IMR-90 (cell line): ENCODE results near the gene COTL1. TPM values are rescaled to one million over a fixed set of nuclear protein-coding genes. Genes with fewer than 3 reads are reported as not detected.

ENCODE experiments used
- ATAC-seq: fragments of 200-7000 bp; cut with Tn5 transposase; 2 replicates; pipeline ENCODE4 v1.9.1; 2020; ENCODE audit warnings: low read depth, mild to moderate bottlenecking, moderate library complexity
- BruUV-seq: library from RNA; stranded (reverse); fragments of 400-500 nt; replicated peaks from 2 replicates; lab custom pipeline; 2021; lab: Mats Ljungman, UMichigan
- CTCF ChIA-PET: fragments of 300-600 bp; formaldehyde crosslinking; extraction: SDS; loops from one replicate; lab custom pipeline; 2021; ENCODE audit warnings: antibody characterized with exemption; lab: Yijun Ruan, JAX
- POLR2A ChIA-PET: fragments of 300-600 bp; sonication (Branson Sonifier 250); formaldehyde crosslinking; loops from one replicate; lab custom pipeline; 2022; ENCODE audit warnings: antibody characterized with exemption; ENCODE audit not compliant: unreplicated experiment; lab: Charles Lee
- DNase-seq: peaks from one replicate; pipeline ENCODE4 v3.0.0; 2013
- H2AFZ ChIP-seq: replicated peaks from 2 replicates; pipeline ENCODE3; 2013; ENCODE audit warnings: low read length, mild to moderate bottlenecking; ENCODE audit not compliant: poor library complexity
- H2AK5ac ChIP-seq: 2 replicates; pipeline ENCODE4 v1.6.1; 2013; ENCODE audit warnings: low read depth, low read length, inconsistent platforms
- H2AK9ac ChIP-seq: replicated peaks from 2 replicates; pipeline ENCODE3; 2013; ENCODE audit warnings: mild to moderate bottlenecking, low read depth, low read length, moderate library complexity; ENCODE audit not compliant: poor library complexity
- H2BK120ac ChIP-seq: 2 replicates; pipeline ENCODE4 v1.6.1; 2013; ENCODE audit warnings: low read depth, low read length, inconsistent platforms
- H2BK15ac ChIP-seq: 3 replicates; pipeline ENCODE4 v1.6.1; 2013; ENCODE audit warnings: low read depth, low read length, inconsistent platforms
- H2BK20ac ChIP-seq: 2 replicates; pipeline ENCODE4 v1.6.1; 2013; ENCODE audit warnings: low read depth, mild to moderate bottlenecking, inconsistent platforms, low read length, moderate library complexity
- H2BK5ac ChIP-seq: 2 replicates; pipeline ENCODE4 v1.6.1; 2013; ENCODE audit warnings: mild to moderate bottlenecking, low read depth, low read length, inconsistent platforms; ENCODE audit not compliant: poor library complexity, severe bottlenecking
- H3K14ac ChIP-seq: replicated peaks from 2 replicates; pipeline ENCODE4 v1.6.1; 2013; ENCODE audit warnings: low read depth, low read length, inconsistent platforms
- H3K18ac ChIP-seq: 2 replicates; pipeline ENCODE4 v1.6.1; 2013; ENCODE audit warnings: low read depth, low read length, control low read depth
- H3K23ac ChIP-seq: 2 replicates; pipeline ENCODE4 v1.6.1; 2013; ENCODE audit warnings: low read depth, low read length, inconsistent platforms
- H3K27ac ChIP-seq: 2 replicates; pipeline ENCODE4 v1.5.1; 2013; ENCODE audit warnings: mild to moderate bottlenecking, control low read depth, low read length; ENCODE audit not compliant: insufficient read depth
- H3K27me3 ChIP-seq: 2 replicates; pipeline ENCODE4 v1.6.1; 2013; ENCODE audit warnings: low read length; ENCODE audit not compliant: control insufficient read depth, insufficient read depth
- H3K36me3 ChIP-seq: 2 replicates; pipeline ENCODE4 v1.6.1; 2013; ENCODE audit warnings: low read length, mixed read lengths; ENCODE audit not compliant: control insufficient read depth, insufficient read depth
- H3K4ac ChIP-seq: 2 replicates; pipeline ENCODE4 v1.6.1; 2013; ENCODE audit warnings: low read depth, low read length, inconsistent platforms
- H3K4me1 ChIP-seq: 2 replicates; pipeline ENCODE4 v1.6.1; 2013; ENCODE audit warnings: low read length, mixed read lengths; ENCODE audit not compliant: control insufficient read depth, insufficient read depth
- H3K4me2 ChIP-seq: 2 replicates; pipeline ENCODE4 v1.6.1; 2013; ENCODE audit warnings: low read depth, mild to moderate bottlenecking, control low read depth, low read length, moderate library complexity
- H3K4me3 ChIP-seq: 2 replicates; pipeline ENCODE4 v1.5.1; 2013; ENCODE audit warnings: low read depth, mild to moderate bottlenecking, control low read depth, low read length, moderate library complexity; ENCODE audit not compliant: insufficient read depth
- H3K56ac ChIP-seq: 2 replicates; pipeline ENCODE4 v1.6.1; 2013; ENCODE audit warnings: low read length, inconsistent platforms; ENCODE audit not compliant: insufficient read depth; ENCODE audit errors: extremely low read depth
- H3K79me1 ChIP-seq, 2 experiments: 2 replicates each; pipeline ENCODE4 v1.6.1; 2013; ENCODE audit warnings: low read length in 2 of 2, inconsistent platforms in 1 of 2, low read depth in 1 of 2
- H3K9ac ChIP-seq: 2 replicates; pipeline ENCODE4 v1.6.1; 2013; ENCODE audit warnings: low read depth, low read length, control low read depth
- H3K9me1 ChIP-seq: 2 replicates; pipeline ENCODE4 v1.6.1; 2013; ENCODE audit warnings: low read length, inconsistent platforms; ENCODE audit not compliant: insufficient read depth
- H3K9me3 ChIP-seq: 2 replicates; pipeline ENCODE4 v1.6.1; 2013; ENCODE audit warnings: low read length; ENCODE audit not compliant: control insufficient read depth, insufficient read depth
- H4K20me1 ChIP-seq: 2 replicates; pipeline ENCODE4 v1.6.1; 2013; ENCODE audit warnings: low read length, inconsistent platforms; ENCODE audit not compliant: insufficient read depth
- H4K5ac ChIP-seq: 2 replicates; pipeline ENCODE4 v1.6.1; 2013; ENCODE audit warnings: mild to moderate bottlenecking, low read depth, low read length, control low read depth
- H4K8ac ChIP-seq, 2 experiments: 2 replicates each; pipeline ENCODE4 v1.6.1; 2013; ENCODE audit warnings: low read depth in 2 of 2, low read length in 2 of 2, control low read depth in 1 of 2, inconsistent platforms in 1 of 2
- H4K91ac ChIP-seq: 2 replicates; pipeline ENCODE4 v1.6.1; 2013; ENCODE audit warnings: low read depth, low read length, inconsistent platforms; ENCODE audit not compliant: insufficient read depth
- BHLHE40 ChIP-seq: fragments of 150-350 bp; IDR thresholded peaks from 2 replicates; pipeline ENCODE4 v1.6.1; 2016; ENCODE audit warnings: mild to moderate bottlenecking, low read depth, low read length
- CEBPB ChIP-seq: IDR thresholded peaks from 2 replicates; pipeline ENCODE4 v1.6.1; 2012; ENCODE audit warnings: low read depth, low read length, improper control_type of control experiment
- CHD1 ChIP-seq: IDR thresholded peaks from 2 replicates; pipeline ENCODE4 v1.6.1; 2012; ENCODE audit warnings: low read depth, low read length, improper control_type of control experiment
- CTCF ChIP-seq: conservative IDR thresholded peaks from 2 replicates; pipeline ENCODE4 v1.5.1; 2012; ENCODE audit warnings: mild to moderate bottlenecking, low read depth, low read length, improper control_type of control experiment
- ELK1 ChIP-seq: fragments of 150-350 bp; IDR thresholded peaks from 2 replicates; pipeline ENCODE4 v1.6.1; 2016; ENCODE audit warnings: low read depth, mild to moderate bottlenecking, low read length, moderate library complexity, borderline replicate concordance
- FOS ChIP-seq: fragments of 150-350 bp; IDR thresholded peaks from 2 replicates; pipeline ENCODE4 v1.6.1; 2016; ENCODE audit warnings: low read depth, low read length
- MAFK ChIP-seq: IDR thresholded peaks from 2 replicates; pipeline ENCODE4 v1.6.1; 2012; ENCODE audit warnings: low read depth, low read length, improper control_type of control experiment
- MAZ ChIP-seq: IDR thresholded peaks from 2 replicates; pipeline ENCODE4 v1.6.1; 2012; ENCODE audit warnings: low read depth, mild to moderate bottlenecking, low read length, improper control_type of control experiment, moderate library complexity, borderline replicate concordance
- MXI1 ChIP-seq: IDR thresholded peaks from 2 replicates; pipeline ENCODE4 v1.6.1; 2012; ENCODE audit warnings: low read depth, mild to moderate bottlenecking, low read length, moderate library complexity, borderline replicate concordance
- NFE2L2 ChIP-seq: fragments of 150-350 bp; IDR thresholded peaks from 2 replicates; pipeline ENCODE4 v1.6.1; 2016; ENCODE audit warnings: low read depth, mild to moderate bottlenecking, low read length
- POLR2A ChIP-seq: IDR thresholded peaks from 2 replicates; pipeline ENCODE4 v1.6.1; 2012; ENCODE audit warnings: mild to moderate bottlenecking, low read depth, low read length
- RAD21 ChIP-seq: IDR thresholded peaks from 2 replicates; pipeline ENCODE4 v1.6.1; 2012; ENCODE audit warnings: low read length, improper control_type of control experiment
- RCOR1 ChIP-seq: IDR thresholded peaks from 2 replicates; pipeline ENCODE4 v1.6.1; 2012; ENCODE audit warnings: mild to moderate bottlenecking, low read length, improper control_type of control experiment; ENCODE audit not compliant: insufficient replicate concordance
- RFX5 ChIP-seq: IDR thresholded peaks from 2 replicates; pipeline ENCODE4 v1.8.0; 2012; ENCODE audit warnings: low read depth, mild to moderate bottlenecking, low read length, moderate library complexity
- SMC3 ChIP-seq: fragments of 150-350 bp; IDR thresholded peaks from 2 replicates; pipeline ENCODE4 v1.6.1; 2016; ENCODE audit warnings: low read depth, mild to moderate bottlenecking, antibody characterized with exemption, low read length, moderate library complexity
- USF2 ChIP-seq: fragments of 150-350 bp; IDR thresholded peaks from 2 replicates; pipeline ENCODE4 v1.6.1; 2017; ENCODE audit warnings: mild to moderate bottlenecking, antibody characterized with exemption, low read length, low read depth
- WGBS, 2 experiments: methylation state at CpG; one replicate each; pipeline versions ENCODE4 v1.1.5 to v1.1.7; 2013; ENCODE audit warnings: missing lambda C conversion rate in 2 of 2; ENCODE audit not compliant: insufficient read length in 1 of 2; ENCODE audit errors: extremely low coverage in 2 of 2; 5-methylcytosine and 5-hydroxymethylcytosine counted together
- dilution Hi-C: fragments of 300-500 bp; cut with HindIII; formaldehyde crosslinking; loops from one replicate; pipeline ENCODE4 v1.14.3; 2018; ENCODE audit warnings: low sequenced_read_pairs; ENCODE audit not compliant: unreplicated experiment
- in situ Hi-C: fragments of 300-500 bp; cut with MboI; formaldehyde crosslinking; loops from 3 replicates; pipeline ENCODE4 v1.14.3; 2019; ENCODE audit warnings: low sequenced_read_pairs, inconsistent platforms, mixed read lengths
- intact Hi-C: fragments of 100-400 bp; cut with micrococcal nuclease; formaldehyde crosslinking; loops from 2 replicates; pipeline ENCODE4 v1.10.0; 2022
- polyA plus RNA-seq, 3 experiments: library from polyadenylated mRNA; depleted of rRNA; stranded (reverse); fragments of >200 nt; gene quantifications; 2 replicates each; pipeline ENCODE4 v1.2.3, GENCODE V29; 2012; ENCODE audit warnings: low replicate concordance in 1 of 3
- total RNA-seq: library from RNA; depleted of rRNA; stranded (reverse); fragments of >200 nt; gene quantifications from 2 replicates; pipeline ENCODE4 v1.2.3, GENCODE V29; 2012

The COTL1 gene
- total and polyA plus RNA-seq, 2 of the 4 experiments (the other 2 are of a cell fraction), result 144 to 258 TPM

GRCh38 chr16:84604477-84605013 lies 13.3 kb downstream of the COTL1 start:
- ChIA-PET CTCF (no interaction called here), POLR2A (no interaction called here)
- in situ Hi-C loops (no loop called here), intact Hi-C loops (no loop called here), dilution Hi-C loops (no loop called here)
- no peak for ATAC-seq
- H2AK5ac ChIP-seq, result peak overlapping the region; percentile 54; the same call in 1 of the 2 replicates
- peak overlapping the region; percentile 39; the same call in 1 of the 2 replicates for H3K27ac ChIP-seq
- no peak overlapping the region for H3K4me2 ChIP-seq
- H2AFZ ChIP-seq, result no peak overlapping the region
- 0 out of 4 replicates have a peak overlapping the region, but pooled peaks of 1 of the 2 experiments have one; percentile 43 for H4K8ac ChIP-seq
- H3K4me1 ChIP-seq, result peaks cover 36% of the 10 kb centered on the region
- DNase-seq, result no peak
- H2AK9ac ChIP-seq, result peak overlapping the region; percentile 45
- peaks cover 26% of the 10 kb centered on the region for H3K9me1 ChIP-seq
- H3K4ac ChIP-seq, result no peak overlapping the region
- H4K5ac ChIP-seq, result no peak overlapping the region
- H2BK120ac ChIP-seq, result no peak overlapping the region
- H3K23ac ChIP-seq, result 0 out of 2 replicates have a peak overlapping the region, but pooled peaks have one; percentile 35
- H2BK20ac ChIP-seq, result no peak overlapping the region
- BruUV-seq, result no TSS peak
- no peak overlapping the region for H3K18ac ChIP-seq
- no peak overlapping the region for H3K9ac ChIP-seq
- H3K27me3 ChIP-seq, result no peaks in the 10 kb centered on the region
- no peak overlapping the region for H2BK15ac ChIP-seq
- peak overlapping the region; percentile 51 for H2BK5ac ChIP-seq
- H4K91ac ChIP-seq, result 0 out of 2 replicates have a peak overlapping the region, but pooled peaks have one; percentile 2
- H3K4me3 ChIP-seq, result no peak overlapping the region
- TF ChIP-seq SMC3, result no peak
- no peak for TF ChIP-seq BHLHE40
- no peak for TF ChIP-seq CEBPB
- TF ChIP-seq FOS, result no peak
- no peak for TF ChIP-seq CTCF
- TF ChIP-seq NFE2L2, result no peak
- no peak for TF ChIP-seq RAD21
- no peak for TF ChIP-seq MXI1
- no peak for TF ChIP-seq ELK1
- TF ChIP-seq MAFK, result no peak
- no peak for TF ChIP-seq MAZ
- TF ChIP-seq POLR2A, result no peak
- TF ChIP-seq RCOR1, result no peak
- TF ChIP-seq RFX5, result no peak
- TF ChIP-seq USF2, result no peak
- TF ChIP-seq CHD1, result no peak
- H3K36me3 ChIP-seq, result peaks cover 24% of the 10 kb centered on the region
- H4K20me1 ChIP-seq, result peaks cover 98% of the 10 kb centered on the region
- peak overlapping the region; percentile 31; the same call in 1 of the 2 replicates for H3K14ac ChIP-seq
- H3K9me3 ChIP-seq, result peaks cover 4% of the 10 kb centered on the region; the same call in 1 of the 2 replicates
- WGBS, 2 experiments, result 48% methylated on average over 2 of the region's 9 CpGs; no CpG with 5 or more reads in 1 of the 2 experiments
- no peak overlapping the region for H3K56ac ChIP-seq
- H3K79me1 ChIP-seq, result peaks cover 8 to 82% of the 10 kb centered on the region in 2 experiments; a peak in 3 of 4 replicates
